Measurements from ENCODE around the gene FGF18.

The FGF18 gene

GRCh38 chr5:171464829-171465228 lies 45.4 kb downstream of the FGF18 start:
- no peak overlapping the region for H3K4me3 ChIP-seq (ENCODE audit: low read depth, low read length)

GRCh38 chr5:171467107-171467506 lies 47.7 kb downstream of the FGF18 start:
- H3K4me3 ChIP-seq (ENCODE audit: low read depth, low read length), result no peak overlapping the region

GRCh38 chr5:171469326-171469725 lies 49.9 kb downstream of the FGF18 start:
- H3K4me3 ChIP-seq (ENCODE audit: low read depth, low read length), result no peak overlapping the region

- H3K4me3 ChIP-seq (ENCODE audit: low read depth, low read length), result no peak overlapping the region
Observed at GRCh38 chr5:171470420-171470819, 51.0 kb downstream of the FGF18 start.

GRCh38 chr5:171474230-171474813 lies 54.9 kb downstream of the FGF18 start:
- no peak overlapping the region for H3K4me3 ChIP-seq (ENCODE audit: low read depth, low read length)

- H3K4me3 ChIP-seq (ENCODE audit: low read depth, low read length), result no peak overlapping the region
Observed at GRCh38 chr5:171475596-171475995, 56.1 kb downstream of the FGF18 start.

- H3K4me3 ChIP-seq (ENCODE audit: low read depth, low read length), result no peak overlapping the region
Observed at GRCh38 chr5:171476701-171477100, 57.3 kb downstream of the FGF18 start.

GRCh38 chr5:171477101-171477500 lies 57.7 kb downstream of the FGF18 start:
- no peak overlapping the region for H3K4me3 ChIP-seq (ENCODE audit: low read depth, low read length)

GRCh38 chr5:171477666-171478065 lies 58.2 kb downstream of the FGF18 start:
- no peak overlapping the region for H3K4me3 ChIP-seq (ENCODE audit: low read depth, low read length)

GRCh38 chr5:171478946-171479775 lies 59.7 kb downstream of the FGF18 start:
- no peak overlapping the region for H3K4me3 ChIP-seq (ENCODE audit: low read depth, low read length)

GRCh38 chr5:171479776-171480125 lies 60.3 kb downstream of the FGF18 start:
- H3K4me3 ChIP-seq (ENCODE audit: low read depth, low read length), result no peak overlapping the region

GRCh38 chr5:171480239-171480638 lies 60.8 kb downstream of the FGF18 start:
- no peak overlapping the region for H3K4me3 ChIP-seq (ENCODE audit: low read depth, low read length)

- H3K4me3 ChIP-seq (ENCODE audit: low read depth, low read length), result no peak overlapping the region
Observed at GRCh38 chr5:171481571-171482433, 62.4 kb downstream of the FGF18 start.

- H3K4me3 ChIP-seq (ENCODE audit: low read depth, low read length), result no peak overlapping the region
Observed at GRCh38 chr5:171482434-171482730, 62.9 kb downstream of the FGF18 start.

GRCh38 chr5:171483551-171484135 lies 64.2 kb downstream of the FGF18 start:
- H3K4me3 ChIP-seq (ENCODE audit: low read depth, low read length), result no peak overlapping the region

GRCh38 chr5:171484460-171484899 lies 65.0 kb downstream of the FGF18 start:
- H3K4me3 ChIP-seq (ENCODE audit: low read depth, low read length), result no peak overlapping the region

GRCh38 chr5:171485668-171486067 lies 66.2 kb downstream of the FGF18 start:
- H3K4me3 ChIP-seq (ENCODE audit: low read depth, low read length), result no peak overlapping the region

- no peak overlapping the region for H3K4me3 ChIP-seq (ENCODE audit: low read depth, low read length)
Observed at GRCh38 chr5:171486613-171487012, 67.2 kb downstream of the FGF18 start.

- no peak overlapping the region for H3K4me3 ChIP-seq (ENCODE audit: low read depth, low read length)
Observed at GRCh38 chr5:171488876-171489275, 69.4 kb downstream of the FGF18 start.

GRCh38 chr5:171492781-171493180 lies 73.3 kb downstream of the FGF18 start:
- H3K4me3 ChIP-seq (ENCODE audit: low read depth, low read length), result no peak overlapping the region

GRCh38 chr5:171493646-171494393 lies 74.4 kb downstream of the FGF18 start:
- no peak overlapping the region for H3K4me3 ChIP-seq (ENCODE audit: low read depth, low read length)
